ENCODE data around the gene PNKP. TPM values are rescaled to one million over a fixed set of nuclear protein-coding genes. Genes with fewer than 3 reads are reported as not detected.

Gene PNKP
- total RNA-seq, 1 experiment from 2014 or later = 141 TPM

DNA sequence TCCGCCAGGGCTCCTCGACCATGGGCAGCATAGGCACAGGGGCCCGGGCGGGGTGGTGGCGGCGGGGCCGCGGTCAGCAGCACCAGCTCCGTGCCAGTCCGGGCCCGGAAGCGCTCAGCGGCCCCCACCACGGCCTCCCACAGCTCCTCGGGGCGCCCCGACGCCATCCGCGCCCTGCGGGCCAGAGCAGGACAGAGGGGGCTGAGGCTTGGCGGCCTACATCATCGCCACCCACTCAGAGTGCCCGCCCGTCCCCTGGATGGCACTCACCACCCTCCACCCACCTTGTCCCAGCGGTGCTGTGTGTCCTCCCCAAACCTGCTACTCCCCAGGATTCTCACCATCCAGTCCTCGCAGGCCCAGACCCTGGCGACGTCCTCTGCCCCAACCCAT is 5.7 kb upstream of the PNKP start:
- DNase-seq = no peak
- no peak for TF ChIP-seq EZH2phosphoT487 (IDR thresholded peaks at IDR 0.05; ENCODE audit: borderline replicate concordance, low read length)
- TF ChIP-seq, protein P1, sequence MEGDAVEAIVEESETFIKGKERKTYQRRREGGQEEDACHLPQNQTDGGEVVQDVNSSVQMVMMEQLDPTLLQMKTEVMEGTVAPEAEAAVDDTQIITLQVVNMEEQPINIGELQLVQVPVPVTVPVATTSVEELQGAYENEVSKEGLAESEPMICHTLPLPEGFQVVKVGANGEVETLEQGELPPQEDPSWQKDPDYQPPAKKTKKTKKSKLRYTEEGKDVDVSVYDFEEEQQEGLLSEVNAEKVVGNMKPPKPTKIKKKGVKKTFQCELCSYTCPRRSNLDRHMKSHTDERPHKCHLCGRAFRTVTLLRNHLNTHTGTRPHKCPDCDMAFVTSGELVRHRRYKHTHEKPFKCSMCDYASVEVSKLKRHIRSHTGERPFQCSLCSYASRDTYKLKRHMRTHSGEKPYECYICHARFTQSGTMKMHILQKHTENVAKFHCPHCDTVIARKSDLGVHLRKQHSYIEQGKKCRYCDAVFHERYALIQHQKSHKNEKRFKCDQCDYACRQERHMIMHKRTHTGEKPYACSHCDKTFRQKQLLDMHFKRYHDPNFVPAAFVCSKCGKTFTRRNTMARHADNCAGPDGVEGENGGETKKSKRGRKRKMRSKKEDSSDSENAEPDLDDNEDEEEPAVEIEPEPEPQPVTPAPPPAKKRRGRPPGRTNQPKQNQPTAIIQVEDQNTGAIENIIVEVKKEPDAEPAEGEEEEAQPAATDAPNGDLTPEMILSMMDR (conservative IDR thresholded peaks at IDR 0.05; ENCODE audit: low read depth, low read length) = no peak
- no peak for TF ChIP-seq EZH2 (IDR thresholded peaks at IDR 0.05; ENCODE audit: low read length, unreplicated experiment)
- H4K20me1 ChIP-seq (ENCODE audit: low read length) = no peaks in the 10 kb centered on the region
- ChIA-PET POLR2A (ENCODE audit: unreplicated experiment) (no interaction called here), CTCF (no interaction called here)
- no peaks in the 10 kb centered on the region for H3F3A ChIP-seq (ENCODE audit: low read length, unreplicated experiment)
- H3K27me3 ChIP-seq (ENCODE audit: low read length) = no peaks in the 10 kb centered on the region
- H3K9me3 ChIP-seq (ENCODE audit: low read length) = no peaks in the 10 kb centered on the region
- H3K27ac ChIP-seq (ENCODE audit: low read length) = no peak overlapping the region
- intact Hi-C loops (cut with micrococcal nuclease) = no loop called here
- H3K4me2 ChIP-seq (ENCODE audit: low read length) = no peak overlapping the region
- H2AFZ ChIP-seq (ENCODE audit: low read length) = no peak overlapping the region
- no peaks in the 10 kb centered on the region for H3K9me2 ChIP-seq (replicated peaks; ENCODE audit: low read length)
- BruUV-seq (replicated peaks) = no TSS peak
- H3K79me2 ChIP-seq (ENCODE audit: low read length) = peaks cover 29% of the 10 kb centered on the region
- 0 out of 2 replicates have a peak, but pooled peaks cover 7% of the 10 kb centered on the region for H3K36me3 ChIP-seq (ENCODE audit: low read depth, low read length)
- ATAC-seq = no peak
- no peak overlapping the region for H3K9ac ChIP-seq (ENCODE audit: low read length)
- H3K4me1 ChIP-seq (ENCODE audit: insufficient read depth, low read length) = peaks cover 25% of the 10 kb centered on the region
- no peak overlapping the region for H3K4me3 ChIP-seq (ENCODE audit: low read length)

GRCh38 chr19:49872245-49873128 is 5.1 kb upstream of the PNKP start:
- Histone ChIP-seq H3K9me2 (replicated peaks; ENCODE audit: low read length) (no peaks in the 10 kb centered on the region), H3K4me2 (ENCODE audit: low read length) (no peak overlapping the region), H3F3A (ENCODE audit: low read length, unreplicated experiment) (no peaks in the 10 kb centered on the region), H3K79me2 (ENCODE audit: low read length) (peaks cover 29% of the 10 kb centered on the region), H2AFZ (ENCODE audit: low read length) (no peak overlapping the region), H3K27ac (ENCODE audit: low read length) (no peak overlapping the region), H3K4me1 (ENCODE audit: insufficient read depth, low read length) (peaks cover 28% of the 10 kb centered on the region), H3K9ac (ENCODE audit: low read length) (no peak overlapping the region), H3K27me3 (ENCODE audit: low read length) (no peaks in the 10 kb centered on the region), H3K4me3 (ENCODE audit: low read length) (no peak overlapping the region), H4K20me1 (ENCODE audit: low read length) (no peaks in the 10 kb centered on the region), H3K36me3 (ENCODE audit: low read depth, low read length) (0 out of 2 replicates have a peak, but pooled peaks cover 7% of the 10 kb centered on the region), H3K9me3 (ENCODE audit: low read length) (no peaks in the 10 kb centered on the region)
- no TSS peak for BruUV-seq (replicated peaks)
- TF ChIP-seq EZH2phosphoT487 (IDR thresholded peaks at IDR 0.05; ENCODE audit: borderline replicate concordance, low read length) = no peak
- TF ChIP-seq, protein P1 (conservative IDR thresholded peaks at IDR 0.05; ENCODE audit: low read depth, low read length) = no peak
- no peak for TF ChIP-seq EZH2 (IDR thresholded peaks at IDR 0.05; ENCODE audit: low read length, unreplicated experiment)
- ATAC-seq (no peak), DNase-seq (no peak)
- intact Hi-C loops (cut with micrococcal nuclease) = no loop called here
- CTCF ChIA-PET = no interaction called here
- POLR2A ChIA-PET (ENCODE audit: unreplicated experiment) = no interaction called here

GRCh38 chr19:49871349-49871985 is 4.1 kb upstream of the PNKP start:
- TF ChIP-seq EZH2 (IDR thresholded peaks at IDR 0.05; ENCODE audit: low read length, unreplicated experiment) = no peak
- no peak for TF ChIP-seq EZH2phosphoT487 (IDR thresholded peaks at IDR 0.05; ENCODE audit: borderline replicate concordance, low read length)
- TF ChIP-seq, protein P1 (conservative IDR thresholded peaks at IDR 0.05; ENCODE audit: low read depth, low read length) = no peak

More at GRCh38 chr19:49871349-49871985, 4.1 kb upstream of the PNKP start:
- Histone ChIP-seq H3K27ac (ENCODE audit: low read length) (no peak overlapping the region), H3K4me2 (ENCODE audit: low read length) (no peak overlapping the region), H2AFZ (ENCODE audit: low read length) (no peak overlapping the region), H3F3A (ENCODE audit: low read length, unreplicated experiment) (no peaks in the 10 kb centered on the region), H3K9me2 (replicated peaks; ENCODE audit: low read length) (no peaks in the 10 kb centered on the region), H3K9ac (ENCODE audit: low read length) (no peak overlapping the region), H3K36me3 (ENCODE audit: low read depth, low read length) (0 out of 2 replicates have a peak, but pooled peaks cover 7% of the 10 kb centered on the region), H3K4me1 (ENCODE audit: insufficient read depth, low read length) (peaks cover 30% of the 10 kb centered on the region), H3K27me3 (ENCODE audit: low read length) (no peaks in the 10 kb centered on the region), H4K20me1 (ENCODE audit: low read length) (no peaks in the 10 kb centered on the region), H3K79me2 (ENCODE audit: low read length) (peaks cover 34% of the 10 kb centered on the region), H3K4me3 (ENCODE audit: low read length) (no peak overlapping the region), H3K9me3 (ENCODE audit: low read length) (no peaks in the 10 kb centered on the region)
- intact Hi-C loops (cut with micrococcal nuclease) = no loop called here
- POLR2A ChIA-PET (ENCODE audit: unreplicated experiment) = no interaction called here
- DNase-seq (no peak), ATAC-seq (no peak)
- no TSS peak for BruUV-seq (replicated peaks)
- CTCF ChIA-PET = no interaction called here

Measured in PC-3 (cell line).